HG03280 (cell line): Measurements from ENCODE around the gene AMER3.
A peak's percentile ranks its signal among the peaks of the same experiment; 100 is the strongest.

Experiments used
- ATAC-seq: cut with Tn5 transposase; IDR thresholded peaks from one replicate; pipeline ENCODE4 v1.9.1; 2021; ENCODE audit warnings: mild to moderate bottlenecking, moderate library complexity; ENCODE audit not compliant: unreplicated experiment

AMER3 gene

GRCh38 chr2:130769343-130769907 lies 14.1 kb downstream of the AMER3 start:
- ATAC-seq, result no peak

- no peak for ATAC-seq
These were observed 21.2 kb downstream of the AMER3 start for GRCh38 chr2:130776550-130776949.

- ATAC-seq, result no peak
These were observed 23.4 kb downstream of the AMER3 start for GRCh38 chr2:130778781-130779180.

- no peak for ATAC-seq
These were observed 30.2 kb downstream of the AMER3 start for GRCh38 chr2:130785466-130786055.

- ATAC-seq, result no peak
These were observed 30.7 kb downstream of the AMER3 start for GRCh38 chr2:130786076-130786475.

GRCh38 chr2:130787841-130788240 lies 32.5 kb downstream of the AMER3 start:
- no peak for ATAC-seq

GRCh38 chr2:130790312-130790711 lies 35.0 kb downstream of the AMER3 start:
- no peak for ATAC-seq

GRCh38 chr2:130790804-130791616 lies 35.7 kb downstream of the AMER3 start:
- no peak for ATAC-seq

- ATAC-seq, result no peak
These were observed 36.2 kb downstream of the AMER3 start for GRCh38 chr2:130791617-130791939.

GRCh38 chr2:130795431-130795830 lies 40.1 kb downstream of the AMER3 start:
- no peak for ATAC-seq

GRCh38 chr2:130796290-130796689 lies 41.0 kb downstream of the AMER3 start:
- ATAC-seq, result no peak

GRCh38 chr2:130797493-130798435 lies 42.4 kb downstream of the AMER3 start:
- peak; percentile 92 for ATAC-seq

- ATAC-seq, result no peak
These were observed 43.3 kb downstream of the AMER3 start for GRCh38 chr2:130798472-130799218.

GRCh38 chr2:130799295-130799694 lies 44.0 kb downstream of the AMER3 start:
- ATAC-seq, result no peak

GRCh38 chr2:130805613-130806012 lies 50.3 kb downstream of the AMER3 start:
- ATAC-seq, result no peak

- ATAC-seq, result no peak
These were observed 51.0 kb downstream of the AMER3 start for GRCh38 chr2:130806370-130806769.

- ATAC-seq, result no peak
These were observed 52.5 kb downstream of the AMER3 start for GRCh38 chr2:130807659-130808385.

- no peak for ATAC-seq
These were observed 53.3 kb downstream of the AMER3 start for GRCh38 chr2:130808482-130809268.

- ATAC-seq, result no peak
These were observed 55.1 kb downstream of the AMER3 start for GRCh38 chr2:130810490-130810889.
